Dendritic cell treated with granulocyte-macrophage colony-stimulating factor and Interleukin-4, amounts not matched to agents 40 ng/mL and 50 ng/mL, for 4 days (primary cell): ENCODE measurements around the gene DUSP5.

Source experiments
- H3K27ac Mint-ChIP-seq: one replicate; pipeline ENCODE4 v1.8.0; 2022; ENCODE audit warnings: mild to moderate bottlenecking, mixed read lengths
- H3K27me3 Mint-ChIP-seq: one replicate; pipeline ENCODE4 v1.8.0; 2022; ENCODE audit warnings: mild to moderate bottlenecking, mixed read lengths
- H3K36me3 Mint-ChIP-seq: one replicate; pipeline ENCODE4 v1.8.0; 2022; ENCODE audit warnings: low read depth, mixed read lengths
- H3K4me1 Mint-ChIP-seq: one replicate; pipeline ENCODE4 v1.8.0; 2022; ENCODE audit warnings: low read depth, mixed read lengths
- H3K4me3 Mint-ChIP-seq: one replicate; pipeline ENCODE4 v1.8.0; 2022; ENCODE audit warnings: mild to moderate bottlenecking, moderate library complexity, mixed read lengths
- H3K9me3 Mint-ChIP-seq: one replicate; pipeline ENCODE4 v1.8.0; 2022; ENCODE audit warnings: mixed read lengths
- intact Hi-C: fragments of 100-400 bp; cut with micrococcal nuclease; formaldehyde crosslinking; loops from one replicate; pipeline ENCODE4 v1.15.0; 2022

Gene DUSP5, protein sequence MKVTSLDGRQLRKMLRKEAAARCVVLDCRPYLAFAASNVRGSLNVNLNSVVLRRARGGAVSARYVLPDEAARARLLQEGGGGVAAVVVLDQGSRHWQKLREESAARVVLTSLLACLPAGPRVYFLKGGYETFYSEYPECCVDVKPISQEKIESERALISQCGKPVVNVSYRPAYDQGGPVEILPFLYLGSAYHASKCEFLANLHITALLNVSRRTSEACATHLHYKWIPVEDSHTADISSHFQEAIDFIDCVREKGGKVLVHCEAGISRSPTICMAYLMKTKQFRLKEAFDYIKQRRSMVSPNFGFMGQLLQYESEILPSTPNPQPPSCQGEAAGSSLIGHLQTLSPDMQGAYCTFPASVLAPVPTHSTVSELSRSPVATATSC

DNA sequence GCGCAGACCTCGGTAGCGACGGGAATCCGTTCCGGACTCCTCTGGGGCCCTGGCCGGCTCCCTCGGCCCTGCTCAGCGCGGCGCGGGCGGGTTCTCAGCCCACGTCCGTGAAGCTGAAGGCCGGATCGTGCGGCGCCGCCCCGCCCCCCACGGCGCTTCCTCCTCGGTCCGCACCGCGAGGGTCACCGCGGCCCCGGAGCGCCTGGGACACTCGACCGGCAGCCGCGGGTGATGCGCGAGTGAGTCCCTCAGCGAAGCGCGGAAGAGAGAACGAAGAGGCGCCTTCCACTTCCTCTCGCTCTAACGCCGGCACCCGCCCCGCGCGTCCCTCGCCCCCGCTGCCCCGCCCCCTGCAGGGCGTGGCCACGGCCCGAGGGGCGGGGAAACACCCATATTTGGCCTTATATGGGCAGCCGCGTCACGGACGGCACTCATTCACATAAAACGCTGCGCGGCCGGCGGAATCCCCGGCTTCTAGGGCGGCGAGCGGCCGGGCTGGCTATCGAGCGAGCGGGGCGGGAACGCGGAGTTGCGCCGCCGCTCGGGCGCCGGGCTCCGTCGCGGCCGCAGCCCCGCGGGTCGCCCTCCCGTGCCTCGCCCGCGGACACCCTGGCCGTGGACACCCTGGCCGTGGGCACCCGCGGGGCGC, at the start of gene DUSP5:
TSS of gene DUSP5 (plus strand) at position 470 of the 649 bp plus-strand sequence. CDS start 215 bp downstream, outside the sequence.
- Mint-ChIP-seq H3K36me3 (peaks cover 28% of the 10 kb centered on the region), H3K4me1 (peaks cover 68% of the 10 kb centered on the region), H3K27me3 (peaks cover 13% of the 10 kb centered on the region), H3K27ac (peak within 1 kb of the TSS; percentile 84), H3K9me3 (no peaks in the 10 kb centered on the region), H3K4me3 (peak within 1 kb of the TSS; percentile 99)
- intact Hi-C loops = loop anchor here (2.0 to 10.0 kb wide), 5 partner anchors 50 to 493 kb away; partner anchors contain the start of gene ADD3

DNA sequence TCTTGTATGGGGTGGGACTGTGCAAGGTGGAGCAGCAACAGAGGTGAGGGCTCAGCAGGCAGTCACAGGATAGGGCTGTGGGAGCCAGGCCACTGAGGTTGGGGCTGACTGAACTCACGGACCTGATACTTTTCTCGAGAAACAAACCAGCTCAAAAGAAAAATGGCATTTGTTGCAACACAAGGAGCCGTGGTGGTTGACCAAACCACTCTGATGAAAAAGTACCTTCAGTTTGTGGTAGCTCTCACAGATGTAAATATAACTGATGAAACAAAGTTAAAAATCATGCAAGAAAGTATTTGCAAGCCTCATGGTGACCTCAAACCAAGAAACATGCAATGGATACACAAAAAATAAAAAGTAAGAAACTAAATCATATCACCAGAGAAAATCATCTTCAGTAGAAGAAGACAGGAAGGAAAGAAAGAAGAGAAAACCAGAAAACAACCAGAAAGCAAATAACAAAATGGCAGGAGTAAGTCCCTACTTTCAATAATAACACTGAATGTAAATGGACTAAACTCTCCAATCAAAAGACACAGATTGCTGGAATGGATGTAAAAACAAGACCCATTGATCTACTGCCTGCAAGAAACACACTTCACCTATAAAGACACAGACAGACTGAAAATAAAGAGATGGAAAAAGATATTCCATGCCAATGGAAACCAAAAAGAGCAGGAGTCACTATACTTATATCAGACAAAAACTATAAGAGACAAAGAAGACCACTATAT, 48.9 kb upstream of the DUSP5 start:
- no peaks in the 10 kb centered on the region for H3K9me3 Mint-ChIP-seq
- peaks cover 24% of the 10 kb centered on the region for H3K4me1 Mint-ChIP-seq
- H3K27ac Mint-ChIP-seq = no peak overlapping the region
- no peaks in the 10 kb centered on the region for H3K36me3 Mint-ChIP-seq
- no peak overlapping the region for H3K4me3 Mint-ChIP-seq
- intact Hi-C loops = no loop called here
- H3K27me3 Mint-ChIP-seq = peaks cover 16% of the 10 kb centered on the region

DNA sequence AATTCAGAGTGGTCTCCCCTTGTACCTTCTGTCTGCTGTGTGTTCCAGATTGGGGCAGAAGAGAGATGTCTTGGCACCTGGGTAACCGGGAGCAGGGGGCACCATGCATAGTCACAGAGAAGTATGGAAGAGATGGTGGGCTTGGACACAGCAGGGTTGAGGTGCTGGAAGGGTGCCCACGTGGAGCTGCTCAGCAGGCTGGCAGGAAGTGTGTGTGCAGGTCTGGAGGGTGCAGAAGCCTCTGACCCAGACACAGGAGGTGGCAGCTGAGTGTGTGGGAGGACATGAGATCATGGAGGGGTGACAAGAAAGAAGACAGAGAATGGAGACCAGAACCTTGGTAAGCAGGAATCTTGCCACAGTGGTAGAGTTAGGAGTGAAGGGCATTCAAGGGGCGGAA, 42.3 kb upstream of the DUSP5 start:
- Mint-ChIP-seq H3K9me3 (no peaks in the 10 kb centered on the region), H3K27me3 (peaks cover 40% of the 10 kb centered on the region), H3K4me1 (peaks cover 44% of the 10 kb centered on the region), H3K4me3 (no peak overlapping the region), H3K36me3 (no peaks in the 10 kb centered on the region), H3K27ac (no peak overlapping the region)
- intact Hi-C loops = no loop called here

DNA sequence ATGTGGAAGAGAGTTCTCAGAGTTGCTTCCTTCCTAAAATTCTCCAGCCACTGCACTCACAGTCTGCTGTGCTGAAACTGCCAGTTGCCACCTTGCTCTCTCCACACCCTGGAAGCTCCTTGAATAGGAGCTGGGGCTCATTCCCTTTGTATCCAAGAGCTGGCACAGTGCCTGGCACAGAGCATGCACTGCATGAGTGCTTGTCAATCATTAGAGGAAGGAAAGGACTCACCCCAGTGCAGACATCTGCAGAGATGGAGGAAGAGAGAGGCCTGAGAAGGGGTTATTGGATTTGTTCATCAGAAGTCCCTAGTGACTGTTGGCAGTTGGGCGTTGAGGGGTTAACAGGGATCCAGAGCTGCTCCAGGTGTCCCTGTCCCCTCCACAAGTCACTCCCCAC, 41.7 kb upstream of the DUSP5 start:
- Mint-ChIP-seq H3K36me3 (no peaks in the 10 kb centered on the region), H3K4me3 (no peak overlapping the region), H3K27me3 (peaks cover 42% of the 10 kb centered on the region), H3K27ac (no peak overlapping the region), H3K4me1 (peaks cover 44% of the 10 kb centered on the region), H3K9me3 (no peaks in the 10 kb centered on the region)
- intact Hi-C loops = no loop called here

DNA sequence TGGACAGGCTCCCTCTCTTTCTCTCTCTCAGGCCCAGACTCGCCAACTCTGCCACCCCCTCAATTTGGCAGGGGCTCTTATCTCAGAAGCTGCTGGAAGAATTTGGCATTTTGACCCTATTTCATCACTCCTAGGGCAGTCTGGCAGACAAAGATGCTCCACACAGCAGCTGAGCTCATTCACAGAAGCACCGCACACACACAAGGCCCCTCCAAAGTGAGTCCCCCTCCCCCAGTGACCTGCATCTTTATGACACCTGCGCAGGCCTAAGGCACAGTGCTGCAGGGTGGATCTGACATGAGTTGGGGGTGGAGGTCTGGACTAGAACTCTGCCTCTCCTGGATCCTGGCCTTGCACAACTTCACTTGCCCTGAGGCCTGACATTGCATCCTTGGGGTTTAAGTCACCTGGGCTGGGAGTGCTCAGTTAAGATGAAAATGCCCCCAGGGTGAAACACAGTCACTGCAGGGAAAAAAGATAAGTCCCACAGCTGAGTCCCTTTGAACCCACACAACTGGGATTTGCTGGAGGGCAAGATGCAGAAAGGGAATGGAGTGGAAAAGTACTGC, 41.1 kb upstream of the DUSP5 start:
- peaks cover 47% of the 10 kb centered on the region for H3K27me3 Mint-ChIP-seq
- no peak overlapping the region for H3K4me3 Mint-ChIP-seq
- no peaks in the 10 kb centered on the region for H3K9me3 Mint-ChIP-seq
- intact Hi-C loops = no loop called here
- no peaks in the 10 kb centered on the region for H3K36me3 Mint-ChIP-seq
- no peak overlapping the region for H3K27ac Mint-ChIP-seq
- H3K4me1 Mint-ChIP-seq = peaks cover 44% of the 10 kb centered on the region

DNA sequence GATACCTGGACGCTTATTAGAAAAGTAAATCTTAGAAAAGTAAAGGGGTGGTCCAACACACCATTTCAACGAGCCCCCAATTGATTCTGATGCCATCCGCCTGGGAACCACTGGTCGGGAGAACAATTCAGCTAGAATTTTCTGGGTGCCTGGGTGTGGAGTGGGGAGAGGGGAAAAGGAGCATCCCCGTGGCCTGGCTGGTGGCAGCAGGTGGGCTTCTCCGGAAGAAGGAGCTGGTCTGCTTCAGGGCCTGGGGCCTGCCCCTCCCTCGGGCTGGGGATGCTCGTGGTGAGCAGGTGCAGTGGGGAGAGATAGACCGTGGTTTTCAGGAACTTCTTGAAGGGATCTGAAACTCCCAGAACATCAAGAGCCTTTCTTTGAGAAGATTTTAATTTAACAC, 39.9 kb upstream of the DUSP5 start:
- no peak overlapping the region for H3K27ac Mint-ChIP-seq
- H3K4me1 Mint-ChIP-seq = peaks cover 44% of the 10 kb centered on the region

DNA sequence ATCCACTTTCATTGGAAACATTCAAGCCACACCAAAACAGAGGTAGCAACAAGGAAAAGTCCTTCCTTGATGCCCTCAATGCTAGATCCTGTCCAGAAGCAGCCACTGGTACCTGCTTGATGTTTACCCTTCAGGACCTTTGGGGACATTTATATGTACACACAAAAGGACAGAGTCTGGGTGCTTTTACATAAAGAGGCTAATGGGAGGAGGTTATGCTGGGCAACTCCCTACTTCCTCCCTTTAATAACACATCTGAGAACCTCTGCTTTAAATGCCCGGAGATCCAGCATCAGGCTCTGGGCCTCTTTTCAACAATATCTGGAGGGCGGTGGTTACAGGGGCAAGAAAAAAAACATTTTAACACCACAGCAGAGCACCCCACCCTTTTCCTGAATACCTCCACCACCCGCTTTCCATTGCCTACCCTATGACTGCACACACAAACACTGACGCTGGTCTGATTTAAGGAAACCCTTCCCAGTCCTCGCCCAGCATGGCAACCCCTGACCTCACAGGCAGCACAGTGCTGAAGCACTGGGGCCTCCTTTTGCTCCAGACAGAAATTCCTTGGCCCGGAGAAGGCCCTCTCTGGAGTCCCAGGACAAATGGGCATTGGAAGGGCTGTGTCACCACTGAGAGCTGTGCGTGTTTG, 39.3 kb upstream of the DUSP5 start:
- H3K4me1 Mint-ChIP-seq = peaks cover 44% of the 10 kb centered on the region
- no peaks in the 10 kb centered on the region for H3K9me3 Mint-ChIP-seq
- H3K36me3 Mint-ChIP-seq = no peaks in the 10 kb centered on the region
- H3K4me3 Mint-ChIP-seq = no peak overlapping the region
- intact Hi-C loops = no loop called here
- peaks cover 56% of the 10 kb centered on the region for H3K27me3 Mint-ChIP-seq
- no peak overlapping the region for H3K27ac Mint-ChIP-seq

More for the DNA sequence above, 39.9 kb upstream of the DUSP5 start:
- Mint-ChIP-seq H3K9me3 (no peaks in the 10 kb centered on the region), H3K36me3 (no peaks in the 10 kb centered on the region), H3K27me3 (peaks cover 56% of the 10 kb centered on the region), H3K4me3 (no peak overlapping the region)
- intact Hi-C loops = no loop called here

DNA sequence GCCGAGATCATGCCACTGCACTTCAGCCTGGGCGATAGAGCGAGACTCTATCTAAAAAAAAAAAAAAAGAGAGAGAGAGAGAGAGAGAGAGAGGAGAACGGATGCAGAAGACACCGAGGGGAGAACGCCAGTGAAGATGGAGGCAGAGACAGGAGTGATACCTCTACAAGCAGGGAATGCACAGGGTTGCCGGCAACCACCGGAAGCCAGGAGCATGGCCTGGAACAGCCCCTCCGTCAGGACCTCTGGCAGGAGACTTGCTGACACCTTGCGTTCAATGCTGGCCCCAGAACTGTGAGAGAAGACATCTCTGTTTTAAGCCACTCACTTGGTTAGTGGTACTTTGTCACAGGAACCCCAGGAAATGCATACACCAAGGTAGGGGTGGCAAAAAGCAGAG, 38.1 kb upstream of the DUSP5 start:
- H3K27ac Mint-ChIP-seq = no peak overlapping the region
- H3K36me3 Mint-ChIP-seq = no peaks in the 10 kb centered on the region
- no peaks in the 10 kb centered on the region for H3K9me3 Mint-ChIP-seq
- H3K4me3 Mint-ChIP-seq = no peak overlapping the region
- H3K4me1 Mint-ChIP-seq = peaks cover 44% of the 10 kb centered on the region
- intact Hi-C loops = no loop called here
- peaks cover 52% of the 10 kb centered on the region for H3K27me3 Mint-ChIP-seq

DNA sequence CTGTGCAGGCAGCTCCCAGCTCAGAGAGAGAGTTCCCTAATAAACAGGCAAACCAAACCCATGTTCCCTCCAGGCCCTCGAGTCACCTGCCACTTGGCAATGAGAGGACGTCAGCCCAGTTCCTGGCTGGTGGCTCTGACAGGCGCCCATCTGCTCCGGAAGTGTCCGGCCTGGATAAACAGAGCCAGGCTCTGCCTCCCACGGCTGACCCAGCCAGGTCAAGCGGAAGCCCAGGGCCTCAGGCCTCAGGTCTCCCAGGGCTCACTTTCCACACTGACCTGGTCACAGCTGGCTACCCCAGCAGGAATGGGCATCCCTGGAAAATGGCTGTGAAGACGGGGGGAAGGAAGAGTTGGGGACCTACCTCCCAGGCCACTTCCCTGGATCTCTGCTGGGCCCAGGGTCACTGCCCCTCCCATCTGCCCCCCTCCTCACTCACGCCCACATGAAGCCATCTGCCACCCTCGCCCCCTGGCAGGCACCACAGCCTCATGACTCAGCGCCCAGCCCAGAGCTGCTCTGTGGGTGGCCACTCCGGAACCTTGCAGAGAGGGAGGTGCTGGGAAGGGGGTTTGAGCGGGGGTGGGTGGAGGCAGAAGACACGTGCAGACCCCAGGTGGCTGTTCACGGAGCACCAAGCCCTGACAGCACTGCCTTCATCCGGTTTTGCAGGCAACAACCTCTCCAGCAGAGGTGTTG, 37.4 kb upstream of the DUSP5 start:
- no peaks in the 10 kb centered on the region for H3K36me3 Mint-ChIP-seq
- H3K4me1 Mint-ChIP-seq = peaks cover 42% of the 10 kb centered on the region
- H3K4me3 Mint-ChIP-seq = no peak overlapping the region
- H3K9me3 Mint-ChIP-seq = no peaks in the 10 kb centered on the region
- intact Hi-C loops = no loop called here
- peaks cover 51% of the 10 kb centered on the region for H3K27me3 Mint-ChIP-seq
- H3K27ac Mint-ChIP-seq = peak overlapping the region; percentile 59

DNA sequence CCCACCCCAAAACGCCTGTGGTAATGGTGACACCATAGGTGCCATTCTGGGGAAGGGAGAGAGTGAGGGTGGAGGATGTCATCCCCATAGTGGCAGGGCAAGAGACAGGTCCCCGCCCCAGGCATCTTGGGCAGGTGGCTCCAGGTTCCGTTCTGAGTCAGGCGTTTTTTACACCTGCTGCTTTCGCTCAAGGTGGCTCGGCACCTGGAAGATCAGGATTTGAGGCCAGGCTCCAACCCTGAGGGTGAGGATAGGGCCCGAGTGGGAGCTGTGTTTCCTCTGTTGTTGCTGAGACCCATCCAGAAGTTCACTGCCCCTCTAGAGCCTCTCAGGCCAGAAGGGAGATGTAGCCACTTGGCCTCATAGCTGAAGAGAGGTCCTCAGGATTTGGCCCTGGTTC, 36.6 kb upstream of the DUSP5 start:
- Mint-ChIP-seq H3K36me3 (no peaks in the 10 kb centered on the region), H3K4me3 (no peak overlapping the region), H3K27ac (no peak overlapping the region), H3K27me3 (peaks cover 47% of the 10 kb centered on the region), H3K9me3 (no peaks in the 10 kb centered on the region), H3K4me1 (peaks cover 34% of the 10 kb centered on the region)
- intact Hi-C loops = no loop called here

DNA sequence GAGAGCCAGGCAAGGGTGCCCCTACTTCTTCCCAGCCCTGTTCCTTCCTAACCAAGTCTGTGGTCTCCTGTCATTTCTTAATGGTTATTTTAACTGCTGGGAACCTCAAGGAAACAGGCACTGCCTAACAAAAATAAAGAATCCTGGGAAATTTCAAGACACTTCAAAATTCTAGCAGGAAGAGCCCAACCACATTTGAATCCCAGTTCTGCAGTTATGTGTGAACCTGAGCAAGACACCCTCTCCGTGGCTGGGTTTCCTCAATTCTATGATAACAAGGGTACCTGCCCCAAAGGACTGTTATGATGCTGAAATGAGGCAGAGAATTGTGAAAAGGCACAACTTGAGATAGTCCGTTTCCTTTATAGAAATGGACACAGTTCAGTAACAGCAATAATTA, 36.2 kb upstream of the DUSP5 start:
- H3K27ac Mint-ChIP-seq = no peak overlapping the region
- peaks cover 30% of the 10 kb centered on the region for H3K4me1 Mint-ChIP-seq
- H3K9me3 Mint-ChIP-seq = no peaks in the 10 kb centered on the region
- no peak overlapping the region for H3K4me3 Mint-ChIP-seq
- H3K36me3 Mint-ChIP-seq = no peaks in the 10 kb centered on the region
- intact Hi-C loops = no loop called here
- peaks cover 47% of the 10 kb centered on the region for H3K27me3 Mint-ChIP-seq

DNA sequence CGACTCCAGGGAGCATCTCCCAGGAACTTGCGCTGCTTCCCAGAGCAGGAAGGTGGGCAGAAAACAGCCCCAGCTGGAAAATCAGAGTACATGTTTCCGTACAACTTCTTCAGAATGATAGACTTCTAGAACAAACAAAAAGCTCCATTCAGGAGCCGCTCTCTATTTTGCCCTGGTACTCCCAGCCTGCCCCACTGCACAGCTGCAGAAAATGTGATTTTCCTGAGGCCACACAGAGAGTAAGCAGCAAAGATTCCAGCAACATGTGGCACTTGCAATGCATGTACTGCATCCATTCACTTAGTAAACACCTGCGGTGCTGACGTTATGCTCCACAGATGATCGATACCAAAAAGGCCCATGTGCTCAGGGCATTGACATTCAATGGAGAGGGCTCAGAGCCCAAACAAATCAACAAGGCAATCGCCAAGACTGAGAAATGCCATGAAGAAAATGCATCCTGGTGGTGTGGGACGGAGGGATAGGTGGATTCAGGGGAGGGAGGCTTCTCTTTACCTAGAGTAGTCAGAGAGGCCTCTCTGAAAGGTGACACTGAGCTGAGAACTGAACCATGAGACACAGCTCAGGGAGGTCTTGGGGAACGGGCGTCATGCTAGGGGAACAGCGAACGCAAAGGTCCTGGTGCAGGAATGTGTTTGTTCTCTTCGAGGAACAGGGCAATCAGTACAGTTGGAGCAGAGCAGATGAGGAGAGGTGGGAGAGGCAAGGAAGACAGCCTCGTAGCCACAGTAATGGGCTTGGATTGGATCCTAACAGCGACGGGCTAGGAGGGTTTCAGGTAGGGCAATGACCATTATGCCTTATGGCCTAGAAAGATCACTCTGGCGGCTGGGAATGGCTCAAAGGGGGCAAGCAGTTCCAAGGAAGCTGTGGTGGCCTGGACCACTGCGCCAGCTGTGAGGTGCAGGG, 35.3 kb upstream of the DUSP5 start:
- Mint-ChIP-seq H3K36me3 (no peaks in the 10 kb centered on the region), H3K27me3 (peaks cover 38% of the 10 kb centered on the region), H3K27ac (no peak overlapping the region), H3K4me1 (peaks cover 27% of the 10 kb centered on the region), H3K9me3 (no peaks in the 10 kb centered on the region), H3K4me3 (no peak overlapping the region)
- intact Hi-C loops = no loop called here
